AG04449 (cell line): Measurements from ENCODE around the gene MYO10.

Source experiments
- CTCF ChIA-PET: fragments of 350-600 bp; formaldehyde crosslinking; extraction: SDS; loops from one replicate; lab custom pipeline; 2021; ENCODE audit warnings: antibody characterized with exemption; lab: Yijun Ruan, JAX
- POLR2A ChIA-PET: fragments of 400-600, 350-600 bp; formaldehyde crosslinking; extraction: SDS; loops from one replicate; lab custom pipeline; 2020; ENCODE audit warnings: antibody characterized with exemption, inconsistent platforms; lab: Yijun Ruan, JAX
- DNase-seq: peaks from one replicate; pipeline ENCODE4 v3.0.0-alpha.2; 2010; ENCODE audit warnings: low read depth, low spot score
- H3K4me3 ChIP-seq: 2 replicates; pipeline ENCODE4 v1.5.1; 2011; ENCODE audit warnings: low read depth, mild to moderate bottlenecking, control low read depth, low read length
- TF ChIP-seq, protein P1 (sequence below): IDR thresholded peaks from one replicate; pipeline ENCODE4 v1.5.1; 2011; ENCODE audit warnings: mild to moderate bottlenecking, moderate library complexity, low read length, control low read depth, inconsistent platforms; ENCODE audit not compliant: insufficient read depth; ENCODE audit errors: missing control alignments

The MYO10 gene

DNA sequence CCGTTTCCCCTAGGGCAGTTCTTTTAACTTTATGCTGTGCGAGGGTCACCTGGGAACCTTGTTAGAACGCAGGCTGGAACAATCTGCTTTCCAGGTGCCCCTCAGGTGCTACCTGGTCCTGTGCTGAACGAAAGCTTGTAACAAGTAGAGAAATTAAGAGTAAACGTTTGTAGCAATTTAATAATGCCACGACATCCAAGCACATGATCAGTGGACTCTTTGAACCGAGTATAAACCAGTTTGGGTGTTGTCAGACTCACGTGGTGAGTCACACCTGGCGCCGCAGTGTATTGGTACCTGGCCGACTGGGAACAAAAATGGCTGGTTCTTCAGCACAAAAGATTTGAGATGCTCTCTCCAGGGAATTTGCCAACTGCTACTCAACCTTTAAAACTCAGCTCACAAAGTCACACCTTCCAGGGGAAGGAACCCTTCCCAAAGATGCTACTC lies 926 bp upstream of the MYO10 start:
- peak overlapping the region; percentile 62 for H3K4me3 ChIP-seq
- DNase-seq, result no peak
- ChIA-PET CTCF (interaction anchor here (0.6 to 4.4 kb wide), 6 partner anchors 10 to 267 kb away, joined by 3 to 40 read pairs (median 4); no protein-coding TSS in a partner anchor), POLR2A (interaction anchor here (0.6 to 1.9 kb wide), 8 partner anchors 21 to 253 kb away, joined by 3 to 12 read pairs (median 4); no protein-coding TSS in a partner anchor)
- TF ChIP-seq, protein P1, sequence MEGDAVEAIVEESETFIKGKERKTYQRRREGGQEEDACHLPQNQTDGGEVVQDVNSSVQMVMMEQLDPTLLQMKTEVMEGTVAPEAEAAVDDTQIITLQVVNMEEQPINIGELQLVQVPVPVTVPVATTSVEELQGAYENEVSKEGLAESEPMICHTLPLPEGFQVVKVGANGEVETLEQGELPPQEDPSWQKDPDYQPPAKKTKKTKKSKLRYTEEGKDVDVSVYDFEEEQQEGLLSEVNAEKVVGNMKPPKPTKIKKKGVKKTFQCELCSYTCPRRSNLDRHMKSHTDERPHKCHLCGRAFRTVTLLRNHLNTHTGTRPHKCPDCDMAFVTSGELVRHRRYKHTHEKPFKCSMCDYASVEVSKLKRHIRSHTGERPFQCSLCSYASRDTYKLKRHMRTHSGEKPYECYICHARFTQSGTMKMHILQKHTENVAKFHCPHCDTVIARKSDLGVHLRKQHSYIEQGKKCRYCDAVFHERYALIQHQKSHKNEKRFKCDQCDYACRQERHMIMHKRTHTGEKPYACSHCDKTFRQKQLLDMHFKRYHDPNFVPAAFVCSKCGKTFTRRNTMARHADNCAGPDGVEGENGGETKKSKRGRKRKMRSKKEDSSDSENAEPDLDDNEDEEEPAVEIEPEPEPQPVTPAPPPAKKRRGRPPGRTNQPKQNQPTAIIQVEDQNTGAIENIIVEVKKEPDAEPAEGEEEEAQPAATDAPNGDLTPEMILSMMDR, result no peak

DNA sequence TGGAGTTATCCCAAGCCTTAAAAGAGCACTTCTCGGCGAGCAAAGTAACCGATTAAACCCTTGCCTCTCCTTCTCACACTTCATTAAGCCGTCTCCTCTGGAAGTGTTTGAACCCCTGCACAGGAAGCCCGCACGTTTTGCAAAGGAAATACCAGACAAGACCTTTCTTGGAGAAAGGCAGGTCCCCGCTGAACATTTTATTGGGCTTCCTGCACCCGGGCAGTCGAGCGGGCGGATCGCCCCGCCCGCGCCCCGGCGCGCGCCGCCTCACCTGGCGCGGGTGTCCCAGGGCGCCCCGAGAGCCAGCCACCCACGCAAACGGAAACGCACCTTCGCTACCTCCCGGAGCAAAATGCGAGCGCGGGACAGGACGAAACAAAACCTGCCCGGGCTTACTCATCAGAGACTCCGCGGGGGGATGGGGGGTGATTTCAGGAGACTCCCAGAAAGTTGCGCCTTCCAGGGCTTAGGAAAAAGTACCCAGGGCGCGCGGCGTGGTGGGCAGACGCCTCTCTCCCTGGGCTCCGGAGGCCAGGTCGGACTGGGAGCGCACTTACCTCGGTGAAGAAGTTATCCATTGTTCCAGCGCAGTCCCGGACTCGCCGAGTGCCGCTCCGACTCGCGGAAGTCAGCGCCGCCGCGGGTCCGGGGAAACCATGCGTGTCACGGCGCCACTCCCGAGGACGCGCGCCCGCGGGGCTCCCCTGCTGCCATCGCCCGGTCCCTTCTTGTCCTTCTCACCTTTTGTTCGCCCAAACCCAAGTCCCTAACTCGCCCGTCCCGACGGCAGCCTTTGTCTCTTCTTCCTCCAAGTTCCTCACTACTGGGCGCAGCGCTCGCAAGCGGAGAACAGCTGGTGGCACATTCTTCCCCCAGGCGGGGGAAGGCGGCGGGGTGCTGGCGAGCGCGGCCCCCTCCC lies 598 bp downstream of the MYO10 start:
- no peak for DNase-seq
- ChIA-PET CTCF (interaction anchor here (0.7 to 13.4 kb wide), 13 partner anchors 9 to 268 kb away, joined by 3 to 190 read pairs (median 4); no protein-coding TSS in a partner anchor), POLR2A (interaction anchor here (0.8 to 1.9 kb wide), 10 partner anchors 22 to 255 kb away, joined by 3 to 12 read pairs (median 4); no protein-coding TSS in a partner anchor)
- TF ChIP-seq, protein P1, result no peak
- H3K4me3 ChIP-seq, result peak overlapping the region; percentile 67

DNA sequence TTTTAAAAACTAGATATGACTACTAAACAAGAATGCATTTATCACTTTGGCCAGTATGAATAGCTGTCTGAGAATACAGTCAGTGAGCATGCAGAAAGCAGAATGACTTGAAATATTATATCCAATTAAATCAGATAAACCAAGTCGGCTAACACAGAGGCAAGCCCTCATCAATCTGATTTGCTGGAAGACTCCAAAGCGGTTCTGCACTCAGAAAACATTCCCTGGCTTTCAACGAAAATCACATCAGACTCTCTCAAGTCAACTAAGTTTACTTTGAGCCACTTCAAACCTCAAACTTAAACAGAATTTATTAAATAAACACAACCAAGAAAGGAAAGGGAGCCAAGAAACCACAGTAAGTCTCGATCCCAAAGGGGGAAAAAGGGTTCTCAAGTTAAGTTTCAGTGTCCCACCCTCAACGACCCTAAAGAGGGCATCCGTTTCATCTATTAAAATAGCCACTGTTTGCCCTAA lies 1.4 kb downstream of the MYO10 start:
- H3K4me3 ChIP-seq, result peak overlapping the region; percentile 67
- TF ChIP-seq, protein P1, result no peak

DNA sequence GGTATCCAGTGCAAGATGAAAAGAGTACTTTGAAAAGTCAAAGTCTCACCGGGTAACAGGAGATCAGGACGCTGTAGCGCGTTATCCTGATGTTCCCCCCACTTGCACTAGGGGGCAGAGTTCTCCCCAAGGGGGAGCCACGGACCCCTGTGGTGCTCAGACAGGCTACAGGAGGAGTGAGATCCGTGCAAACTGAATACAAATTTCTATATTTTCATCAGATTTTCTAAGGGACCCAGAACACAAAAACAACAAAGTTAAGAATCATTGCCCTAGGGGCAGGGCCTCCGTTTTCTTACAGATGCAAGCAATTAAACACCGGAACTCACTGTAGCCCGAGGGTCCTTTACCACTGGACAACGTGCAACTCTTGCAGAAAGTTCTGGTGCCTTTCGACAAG lies 2.0 kb downstream of the MYO10 start:
- DNase-seq, result no peak
- CTCF ChIA-PET, result interaction anchor here (0.7 to 13.4 kb wide), 26 partner anchors 9 to 270 kb away, joined by 3 to 190 read pairs (median 4); no protein-coding TSS in a partner anchor
- peak overlapping the region; percentile 67 for H3K4me3 ChIP-seq
- TF ChIP-seq, protein P1, result peak; percentile 93
- POLR2A ChIA-PET, result no interaction called here

More for the DNA sequence above, 1.4 kb downstream of the MYO10 start:
- POLR2A ChIA-PET, result no interaction called here
- CTCF ChIA-PET, result interaction anchor here (0.7 to 13.4 kb wide), 8 partner anchors 14 to 269 kb away, joined by 3 to 190 read pairs (median 17); no protein-coding TSS in a partner anchor
- no peak for DNase-seq

DNA sequence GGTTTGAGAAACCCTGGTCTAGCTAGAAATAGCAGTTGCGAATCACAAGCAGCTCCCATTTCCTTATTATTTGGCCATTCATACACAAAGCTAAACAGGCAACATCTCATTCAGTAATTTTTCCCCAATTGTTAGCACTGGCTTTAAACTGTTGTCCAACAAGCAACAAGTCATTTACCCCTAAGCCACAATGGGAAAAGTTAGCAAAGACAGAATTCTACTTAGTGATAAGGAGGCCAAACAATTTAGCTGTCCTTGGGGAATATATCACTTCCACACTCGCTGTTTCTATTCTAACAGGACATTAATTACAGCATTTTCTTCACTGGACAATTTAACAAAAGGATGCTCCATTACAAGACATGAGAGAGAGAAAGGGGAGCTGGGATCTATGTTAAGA lies 2.8 kb downstream of the MYO10 start:
- no peak for DNase-seq
- ChIA-PET CTCF (interaction anchor here (0.6 to 13.4 kb wide), 32 partner anchors 10 to 271 kb away, joined by 3 to 190 read pairs (median 4); no protein-coding TSS in a partner anchor), POLR2A (interaction anchor here (1.0 to 1.1 kb wide), 2 partner anchors 59 to 224 kb away, joined by 3 read pairs; no protein-coding TSS in a partner anchor)
- H3K4me3 ChIP-seq, result peak overlapping the region; percentile 67
- TF ChIP-seq, protein P1, result no peak
